Panc1 (cell line): ENCODE data around the gene NDUFS7.

Source experiments
- CTCF ChIP-seq: fragments of 450-650 bp; IDR thresholded peaks from 2 replicates; pipeline ENCODE4 v1.5.1; 2017; ENCODE audit warnings: mild to moderate bottlenecking
- REST ChIP-seq, 2 experiments: IDR thresholded peaks; 2 replicates each; pipeline ENCODE4 v1.6.1; 2011 to 2012; ENCODE audit warnings: low read depth in 2 of 2, control low read depth in 1 of 2, low read length in 1 of 2, mild to moderate bottlenecking in 1 of 2, moderate library complexity in 1 of 2; ENCODE audit not compliant: insufficient read depth in 1 of 2

DNA sequence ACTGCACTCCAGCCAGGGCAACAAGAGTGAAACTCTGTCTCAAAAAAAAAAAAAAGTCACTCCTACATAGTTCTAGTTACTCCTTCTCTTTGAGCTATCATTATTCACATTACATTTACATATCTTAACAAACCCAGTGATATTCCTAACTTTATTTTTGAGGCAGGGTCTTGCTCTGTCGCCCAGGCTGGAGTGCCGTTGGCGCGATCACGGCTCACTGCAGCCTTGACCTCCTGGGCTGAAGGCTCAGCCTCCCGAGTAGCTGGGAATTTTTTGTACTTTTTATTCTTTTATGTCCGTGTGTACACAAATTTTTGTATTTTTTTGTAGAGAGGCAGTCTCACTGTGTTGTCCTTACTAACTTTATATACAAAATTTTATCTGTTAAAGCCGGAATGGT, 53.9 kb downstream of the NDUFS7 start:
- no peak for TF ChIP-seq CTCF
- TF ChIP-seq REST (IDR thresholded peaks at IDR 0.05; ENCODE audit: insufficient read depth in 1 of 2, low read depth in 2 of 2, low read length in 1 of 2), result no peak
